Measurements from ENCODE around the gene ZFAND6.

GRCh38 chr15:80026754-80027153, 32.7 kb upstream of the ZFAND6 start:
- TF ChIP-seq EZH2 (IDR thresholded peaks at IDR 0.05; ENCODE audit: borderline replicate concordance) (no peak), EZH2phosphoT487 (IDR thresholded peaks at IDR 0.05; ENCODE audit: low read depth, severe bottlenecking, unreplicated experiment) (no peak)
- TF ChIP-seq, protein P1, sequence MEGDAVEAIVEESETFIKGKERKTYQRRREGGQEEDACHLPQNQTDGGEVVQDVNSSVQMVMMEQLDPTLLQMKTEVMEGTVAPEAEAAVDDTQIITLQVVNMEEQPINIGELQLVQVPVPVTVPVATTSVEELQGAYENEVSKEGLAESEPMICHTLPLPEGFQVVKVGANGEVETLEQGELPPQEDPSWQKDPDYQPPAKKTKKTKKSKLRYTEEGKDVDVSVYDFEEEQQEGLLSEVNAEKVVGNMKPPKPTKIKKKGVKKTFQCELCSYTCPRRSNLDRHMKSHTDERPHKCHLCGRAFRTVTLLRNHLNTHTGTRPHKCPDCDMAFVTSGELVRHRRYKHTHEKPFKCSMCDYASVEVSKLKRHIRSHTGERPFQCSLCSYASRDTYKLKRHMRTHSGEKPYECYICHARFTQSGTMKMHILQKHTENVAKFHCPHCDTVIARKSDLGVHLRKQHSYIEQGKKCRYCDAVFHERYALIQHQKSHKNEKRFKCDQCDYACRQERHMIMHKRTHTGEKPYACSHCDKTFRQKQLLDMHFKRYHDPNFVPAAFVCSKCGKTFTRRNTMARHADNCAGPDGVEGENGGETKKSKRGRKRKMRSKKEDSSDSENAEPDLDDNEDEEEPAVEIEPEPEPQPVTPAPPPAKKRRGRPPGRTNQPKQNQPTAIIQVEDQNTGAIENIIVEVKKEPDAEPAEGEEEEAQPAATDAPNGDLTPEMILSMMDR (IDR thresholded peaks at IDR 0.05; ENCODE audit: poor library complexity) = no peak
